ENCODE data around the gene MFAP2. TPM values are rescaled to one million over a fixed set of nuclear protein-coding genes. Genes with fewer than 3 reads are reported as not detected.
"Not testable (repeated sequence)": the region's sequence is repeated elsewhere in the genome, so short reads cannot be mapped to it uniquely, and the experiment has no call there.

Gene MFAP2
- total and polyA plus RNA-seq, 9 donors: 16.0 to 83.6 (median 36.1) TPM

GRCh38 chr1:16944038-16944437 lies 36.4 kb downstream of the MFAP2 start:
- intact Hi-C loops (cut with DNase I): no loop called here
- H3K4me1 ChIP-seq (ENCODE audit: insufficient read depth): no peaks in the 10 kb centered on the region
- H3K27me3 ChIP-seq: no peaks in the 10 kb centered on the region
- WGBS, 3 donors: 86 to 92% (median 90%) methylated on average over 19 of the region's 19 CpGs
- no peak overlapping the region for H3K27ac ChIP-seq
- H3K36me3 ChIP-seq: no peaks in the 10 kb centered on the region
- TF ChIP-seq, protein P1, sequence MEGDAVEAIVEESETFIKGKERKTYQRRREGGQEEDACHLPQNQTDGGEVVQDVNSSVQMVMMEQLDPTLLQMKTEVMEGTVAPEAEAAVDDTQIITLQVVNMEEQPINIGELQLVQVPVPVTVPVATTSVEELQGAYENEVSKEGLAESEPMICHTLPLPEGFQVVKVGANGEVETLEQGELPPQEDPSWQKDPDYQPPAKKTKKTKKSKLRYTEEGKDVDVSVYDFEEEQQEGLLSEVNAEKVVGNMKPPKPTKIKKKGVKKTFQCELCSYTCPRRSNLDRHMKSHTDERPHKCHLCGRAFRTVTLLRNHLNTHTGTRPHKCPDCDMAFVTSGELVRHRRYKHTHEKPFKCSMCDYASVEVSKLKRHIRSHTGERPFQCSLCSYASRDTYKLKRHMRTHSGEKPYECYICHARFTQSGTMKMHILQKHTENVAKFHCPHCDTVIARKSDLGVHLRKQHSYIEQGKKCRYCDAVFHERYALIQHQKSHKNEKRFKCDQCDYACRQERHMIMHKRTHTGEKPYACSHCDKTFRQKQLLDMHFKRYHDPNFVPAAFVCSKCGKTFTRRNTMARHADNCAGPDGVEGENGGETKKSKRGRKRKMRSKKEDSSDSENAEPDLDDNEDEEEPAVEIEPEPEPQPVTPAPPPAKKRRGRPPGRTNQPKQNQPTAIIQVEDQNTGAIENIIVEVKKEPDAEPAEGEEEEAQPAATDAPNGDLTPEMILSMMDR (IDR thresholded peaks at IDR 0.05): no peak
- TF ChIP-seq POLR2A (IDR thresholded peaks at IDR 0.05): no peak
- TF ChIP-seq EP300 (IDR thresholded peaks at IDR 0.05): no peak
- no peak overlapping the region for H3K4me3 ChIP-seq
- no peaks in the 10 kb centered on the region for H3K9me3 ChIP-seq
- DNase-seq: no peak

DNA sequence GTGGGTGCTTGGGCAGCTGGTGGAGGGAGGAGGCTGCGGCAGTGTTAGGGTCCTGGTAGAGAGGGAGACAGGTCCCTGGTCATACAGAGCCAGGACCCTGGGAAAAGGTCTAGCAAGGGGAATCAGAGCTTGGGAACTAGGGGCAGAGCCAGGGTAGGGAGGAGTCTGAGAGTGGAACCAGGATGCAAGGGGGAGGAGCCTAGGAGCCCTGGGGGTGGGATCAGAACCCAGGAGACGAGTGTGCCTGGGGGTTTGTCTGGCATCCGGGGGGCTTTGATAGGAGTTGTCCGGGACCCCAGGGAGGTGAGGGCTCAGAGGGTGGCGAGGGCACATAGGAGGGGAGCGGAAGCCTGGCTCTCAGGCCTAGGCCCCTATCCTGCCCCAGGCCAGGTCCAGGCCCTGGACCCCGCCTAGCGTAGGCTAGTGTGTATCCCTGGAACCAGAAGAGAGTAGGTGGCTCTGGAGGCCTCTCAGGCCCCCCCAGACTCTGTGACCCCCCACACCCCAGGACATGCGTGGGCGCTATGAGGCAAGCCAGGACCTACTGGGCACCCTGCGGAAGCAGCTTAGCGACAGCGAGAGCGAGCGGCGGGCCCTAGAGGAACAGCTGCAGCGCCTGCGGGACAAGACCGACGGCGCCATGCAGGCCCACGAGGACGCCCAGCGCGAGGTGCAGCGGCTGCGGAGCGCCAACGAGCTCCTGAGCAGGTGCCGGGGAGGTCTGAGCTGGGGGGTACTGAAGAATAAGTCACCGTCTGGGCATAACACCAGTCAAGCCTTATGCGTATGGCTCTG lies 40.8 kb downstream of the MFAP2 start:
- H3K9me3 ChIP-seq; H3K27ac ChIP-seq; H3K27me3 ChIP-seq; H3K4me1 ChIP-seq (ENCODE audit: insufficient read depth); H3K36me3 ChIP-seq; H3K4me3 ChIP-seq; DNase-seq; intact Hi-C loops (cut with DNase I): not testable (repeated sequence)
- 91 to 94% (median 92%) methylated on average over 32 of the region's 32 CpGs for WGBS, 3 donors

GRCh38 chr1:16938351-16939321 lies 41.8 kb downstream of the MFAP2 start:
- Histone ChIP-seq H3K9me3 (no peaks in the 10 kb centered on the region), H3K27me3 (no peaks in the 10 kb centered on the region), H3K4me3 (no peak overlapping the region), H3K27ac (no peak overlapping the region), H3K4me1 (ENCODE audit: insufficient read depth) (peaks cover 3% of the 10 kb centered on the region), H3K36me3 (no peaks in the 10 kb centered on the region)
- no peak for DNase-seq
- no peak for TF ChIP-seq EP300 (IDR thresholded peaks at IDR 0.05)
- no peak for TF ChIP-seq POLR2A (IDR thresholded peaks at IDR 0.05)
- TF ChIP-seq, protein P1 (IDR thresholded peaks at IDR 0.05): no peak
- 29 to 62% (median 34%) methylated on average over 46 to 51 of the region's 51 CpGs for WGBS, 3 donors
- intact Hi-C loops (cut with DNase I): no loop called here

- H3K27me3 ChIP-seq; H3K4me1 ChIP-seq (ENCODE audit: insufficient read depth); H3K36me3 ChIP-seq; H3K4me3 ChIP-seq; H3K9me3 ChIP-seq; DNase-seq; intact Hi-C loops (cut with DNase I); H3K27ac ChIP-seq: not testable (repeated sequence)
- WGBS, 3 donors: 70 to 89% (median 76%) methylated on average over 16 of the region's 16 CpGs
These were observed 43.8 kb downstream of the MFAP2 start for GRCh38 chr1:16936580-16936979.

DNA sequence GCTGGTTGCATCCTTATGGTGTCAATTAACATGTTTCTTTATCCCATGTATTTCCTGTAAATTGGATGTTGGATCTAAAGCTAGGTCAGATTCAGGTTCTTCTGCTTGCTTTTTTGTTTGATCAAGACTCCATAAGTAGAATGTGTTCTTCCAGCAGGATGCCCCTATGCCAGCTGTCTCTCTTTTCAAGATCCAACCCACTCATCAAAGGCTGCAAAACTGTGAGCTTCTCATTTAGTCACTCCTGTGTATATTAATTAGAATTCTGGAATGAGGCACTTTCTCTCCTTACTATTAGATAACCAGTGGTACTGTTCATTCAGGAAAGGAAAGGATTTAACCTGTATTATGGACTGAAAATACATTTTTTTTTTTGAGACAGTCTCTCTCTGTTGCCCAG lies 46.5 kb downstream of the MFAP2 start:
- DNase-seq; H3K9me3 ChIP-seq; H3K27ac ChIP-seq; H3K4me1 ChIP-seq (ENCODE audit: insufficient read depth); H3K27me3 ChIP-seq; intact Hi-C loops (cut with DNase I); H3K4me3 ChIP-seq; H3K36me3 ChIP-seq: not testable (repeated sequence)

- H3K36me3 ChIP-seq; H3K4me3 ChIP-seq; H3K9me3 ChIP-seq; H3K27ac ChIP-seq; H3K27me3 ChIP-seq; intact Hi-C loops (cut with DNase I); DNase-seq; H3K4me1 ChIP-seq (ENCODE audit: insufficient read depth): not testable (repeated sequence)
- 80 to 86% (median 83%) methylated on average over 18 of the region's 18 CpGs for WGBS, 3 donors
These were observed 49.0 kb downstream of the MFAP2 start for GRCh38 chr1:16931206-16931934.

DNA sequence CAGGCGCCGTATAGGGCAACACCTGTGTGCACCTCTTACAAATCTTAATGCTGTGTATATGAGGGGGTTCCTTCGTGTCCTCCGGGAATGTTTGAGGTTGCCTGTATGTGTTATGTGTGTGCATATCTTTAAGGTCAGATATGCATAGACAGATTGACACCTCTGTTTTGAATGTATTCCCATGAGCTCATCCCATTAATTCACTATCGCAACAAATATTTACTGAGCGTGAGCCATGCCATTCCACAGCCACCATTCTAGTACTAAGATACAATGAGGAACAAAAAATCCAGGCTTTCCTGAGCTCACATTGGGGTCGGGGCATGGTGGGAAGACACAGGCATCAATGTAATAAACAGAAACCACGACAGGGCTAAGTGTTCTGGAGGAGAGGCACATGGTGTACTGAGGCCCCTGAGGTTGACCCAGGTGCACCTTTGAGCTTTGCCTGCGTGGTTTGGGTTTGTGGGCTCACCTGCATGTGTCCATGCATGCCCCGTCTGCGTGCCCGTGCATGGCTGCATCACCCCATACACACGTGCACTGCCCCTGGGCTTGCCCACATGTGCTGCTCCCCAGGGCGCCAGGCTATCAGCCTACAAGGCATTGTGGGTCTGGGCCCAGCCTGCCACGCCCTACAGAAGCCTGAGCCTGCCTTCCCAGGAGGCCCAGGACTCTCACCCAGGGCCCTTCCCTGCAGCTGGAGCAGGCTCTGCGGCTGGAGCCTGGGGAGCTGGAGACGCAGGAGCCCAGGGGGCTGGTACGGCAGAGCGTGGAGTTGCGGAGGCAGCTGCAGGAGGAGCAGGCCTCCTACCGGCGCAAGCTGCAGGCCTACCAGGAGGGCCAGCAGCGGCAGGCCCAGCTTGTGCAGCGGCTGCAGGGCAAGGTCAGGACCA lies 51.0 kb downstream of the MFAP2 start:
- H3K4me3 ChIP-seq; intact Hi-C loops (cut with DNase I); H3K36me3 ChIP-seq; DNase-seq; H3K27ac ChIP-seq; H3K9me3 ChIP-seq; H3K27me3 ChIP-seq; H3K4me1 ChIP-seq (ENCODE audit: insufficient read depth): not testable (repeated sequence)
- 85 to 87% (median 86%) methylated on average over 24 of the region's 24 CpGs for WGBS, 3 donors

All from ovary (tissue), 9 donors.